Fibroblast of gingiva (primary cell): ENCODE results near the gene GLTP.
"Not testable (repeated sequence)": the region's sequence is repeated elsewhere in the genome, so short reads cannot be mapped to it uniquely, and the experiment has no call there.

Experiments used
- DNase-seq: peaks from one replicate; pipeline ENCODE4 v3.0.0-alpha.2; 2011; ENCODE audit warnings: low read depth

Gene GLTP

GRCh38 chr12:109877504-109878246 lies 2.7 kb downstream of the GLTP start:
- DNase-seq = no peak

DNA sequence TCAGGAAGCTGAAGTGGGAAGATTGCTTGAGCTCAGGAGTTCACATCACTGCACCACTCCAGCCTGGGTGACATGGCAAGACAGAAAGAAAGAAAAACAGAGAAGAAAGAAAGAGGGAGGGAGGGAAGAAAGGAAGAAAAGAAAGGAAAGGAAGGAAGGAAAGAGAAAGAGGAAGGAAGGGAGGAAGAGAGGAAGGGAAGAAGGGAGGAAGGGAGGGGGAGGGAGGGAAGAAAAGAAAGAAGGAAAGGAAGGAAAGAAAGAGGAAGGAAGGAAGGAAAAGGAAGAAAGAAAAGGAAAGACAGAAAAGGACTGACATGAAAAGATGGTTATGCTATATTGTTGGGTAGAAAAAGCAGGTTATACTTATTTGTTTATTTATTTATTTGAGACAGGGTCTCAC lies 3.9 kb downstream of the GLTP start:
- no peak for DNase-seq

DNA sequence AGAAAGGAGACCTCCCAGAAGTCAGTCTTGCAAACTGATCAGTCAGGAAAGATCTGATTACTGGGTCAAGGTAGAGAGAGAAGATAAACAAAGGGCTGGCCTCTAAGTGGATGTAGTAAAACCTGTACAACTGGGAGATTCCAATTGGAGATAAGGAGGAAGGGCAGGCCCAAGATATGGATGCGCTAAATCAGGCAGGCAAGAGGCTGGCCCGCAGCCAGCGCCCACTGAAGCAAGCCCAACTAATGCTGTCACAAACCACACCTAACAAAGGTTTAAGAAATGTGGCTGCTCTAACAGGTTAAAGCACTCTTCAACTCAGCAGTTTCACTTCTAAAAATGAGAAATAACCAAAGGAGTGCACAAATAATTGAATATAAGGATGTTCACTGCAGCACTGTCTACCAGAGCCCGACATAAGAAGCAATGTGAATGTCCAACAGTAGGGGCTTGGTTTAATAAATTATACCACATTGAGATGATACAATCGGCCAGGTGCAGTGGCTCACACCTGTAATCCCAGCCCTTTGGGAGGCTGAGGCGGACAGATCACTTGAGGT lies 4.7 kb downstream of the GLTP start:
- no peak for DNase-seq

DNA sequence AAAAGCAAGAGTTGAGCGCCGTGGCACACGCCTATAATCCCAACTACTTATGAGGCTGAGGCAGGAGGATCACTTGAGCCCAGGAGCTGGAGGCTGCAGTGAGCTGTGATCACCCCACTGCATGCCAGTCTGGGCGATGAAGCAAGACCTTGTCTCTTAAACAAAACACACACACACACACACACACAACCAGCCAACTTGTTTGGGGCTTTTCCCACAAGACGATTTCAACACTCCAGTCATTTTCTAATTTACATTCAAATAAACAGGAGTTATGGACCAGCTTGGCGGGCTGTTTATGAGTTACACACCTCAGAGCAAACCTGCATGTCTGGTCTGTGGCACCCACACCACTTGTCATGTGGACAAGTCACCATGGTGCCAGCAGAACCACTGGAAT lies 6.7 kb downstream of the GLTP start:
- peak; percentile 88 for DNase-seq

DNA sequence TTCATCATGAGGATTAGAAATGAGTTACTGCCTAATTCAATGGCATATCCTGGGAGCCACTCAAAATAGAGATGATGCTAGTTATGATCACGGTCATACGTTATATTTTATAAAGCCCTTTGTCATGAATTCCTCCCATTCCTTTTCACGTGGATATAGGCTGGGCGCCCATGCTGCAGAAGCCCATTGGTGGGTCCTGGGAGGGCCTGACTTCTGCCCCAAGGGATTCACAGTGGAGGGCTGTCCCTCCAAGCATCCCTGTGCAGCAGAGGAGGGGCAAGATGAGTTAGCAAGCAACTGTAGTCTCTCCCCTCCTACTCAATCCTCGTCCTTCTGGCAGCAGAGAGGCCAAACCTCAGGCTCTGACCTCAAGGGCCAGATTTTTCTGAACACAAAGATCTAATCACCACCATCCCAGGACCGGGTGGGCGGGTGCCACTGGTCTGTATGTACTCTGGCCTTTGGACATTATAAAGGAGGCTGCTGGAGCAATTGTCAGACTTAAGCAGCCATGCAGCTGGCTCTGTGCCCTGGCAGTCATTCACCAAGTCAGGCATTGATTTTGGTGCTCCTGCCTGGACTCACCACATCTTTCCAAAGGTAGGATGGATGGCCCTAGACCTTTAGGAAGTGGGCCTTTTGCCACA lies 8.6 kb downstream of the GLTP start:
- DNase-seq = no peak

GRCh38 chr12:109870648-109871047 lies 9.7 kb downstream of the GLTP start:
- DNase-seq = peak; percentile 10

- DNase-seq = peak; percentile 28
These were observed 11.9 kb downstream of the GLTP start for GRCh38 chr12:109868182-109869051.

DNA sequence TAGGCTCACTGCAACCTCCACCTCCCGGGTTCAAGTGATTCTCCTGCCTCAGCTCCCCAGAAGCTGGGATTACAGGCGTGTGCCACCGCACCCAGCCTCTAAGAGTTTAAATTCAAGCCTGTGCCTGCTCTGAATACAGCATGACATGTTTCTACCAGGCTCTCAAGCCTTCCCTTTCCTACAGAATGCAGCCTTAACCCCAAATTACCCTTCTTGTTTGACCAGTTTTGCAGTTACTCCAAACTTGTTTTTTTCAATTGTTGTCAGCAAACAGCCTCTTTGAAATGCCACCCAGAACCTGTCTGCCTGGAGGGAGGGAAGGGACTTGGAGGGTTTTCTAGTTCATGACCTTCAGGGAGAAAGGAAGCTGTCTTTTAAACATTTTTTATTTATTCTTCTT lies 15.4 kb downstream of the GLTP start:
- no peak for DNase-seq

GRCh38 chr12:109863847-109864712 lies 16.3 kb downstream of the GLTP start:
- DNase-seq = peak; percentile 45

GRCh38 chr12:109862491-109862890 lies 17.9 kb downstream of the GLTP start:
- not testable (repeated sequence) for DNase-seq

GRCh38 chr12:109861689-109862314 lies 18.5 kb downstream of the GLTP start:
- DNase-seq = no peak

- DNase-seq = no peak
These were observed 19.4 kb downstream of the GLTP start for GRCh38 chr12:109860977-109861376.

GRCh38 chr12:109858764-109859163 lies 21.6 kb downstream of the GLTP start:
- DNase-seq = no peak

GRCh38 chr12:109857715-109858114 lies 22.6 kb downstream of the GLTP start:
- DNase-seq = no peak

DNA sequence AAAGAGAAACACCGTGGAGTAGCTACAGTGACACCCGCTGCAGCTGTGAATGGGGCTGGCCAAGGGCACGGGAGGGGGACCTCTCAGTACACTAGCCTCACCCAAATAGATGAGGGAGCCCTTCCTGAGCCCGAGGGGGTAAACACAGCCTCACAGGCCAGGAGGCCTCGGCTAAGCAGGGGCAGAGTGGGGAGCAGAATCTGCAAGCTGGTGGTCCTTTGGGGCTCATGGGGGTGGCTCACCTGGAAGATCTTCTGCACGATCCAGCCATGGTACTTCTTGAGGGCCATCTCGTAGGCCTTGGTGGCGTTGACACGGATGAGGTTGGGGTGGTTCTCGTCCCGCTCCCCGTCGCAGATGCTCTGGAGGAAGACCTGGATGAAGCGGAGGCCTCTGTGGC lies 25.0 kb downstream of the GLTP start:
- DNase-seq = no peak

DNA sequence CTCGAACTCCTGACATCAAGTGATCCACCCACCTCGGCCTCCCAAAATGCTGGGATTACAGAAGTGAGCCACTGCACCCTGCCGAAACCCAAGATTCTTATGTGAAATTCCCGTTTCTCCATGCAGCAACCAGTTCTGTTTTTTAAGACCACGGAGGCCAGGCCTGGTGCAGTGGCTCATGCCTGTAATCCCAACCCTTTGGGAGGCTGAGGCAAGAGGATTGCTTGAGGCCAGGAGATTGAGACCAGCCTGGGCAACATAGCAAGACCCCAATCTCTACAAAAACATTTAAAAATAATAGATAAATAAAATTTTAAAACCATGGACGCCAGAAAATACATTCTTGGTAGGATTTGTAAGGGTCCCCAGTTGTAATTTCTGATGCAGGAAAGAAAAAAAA lies 29.8 kb downstream of the GLTP start:
- DNase-seq = not testable (repeated sequence)

GRCh38 chr12:109847142-109847735 lies 33.1 kb downstream of the GLTP start:
- no peak for DNase-seq

- no peak for DNase-seq
These were observed 34.5 kb downstream of the GLTP start for GRCh38 chr12:109845824-109846205.

DNA sequence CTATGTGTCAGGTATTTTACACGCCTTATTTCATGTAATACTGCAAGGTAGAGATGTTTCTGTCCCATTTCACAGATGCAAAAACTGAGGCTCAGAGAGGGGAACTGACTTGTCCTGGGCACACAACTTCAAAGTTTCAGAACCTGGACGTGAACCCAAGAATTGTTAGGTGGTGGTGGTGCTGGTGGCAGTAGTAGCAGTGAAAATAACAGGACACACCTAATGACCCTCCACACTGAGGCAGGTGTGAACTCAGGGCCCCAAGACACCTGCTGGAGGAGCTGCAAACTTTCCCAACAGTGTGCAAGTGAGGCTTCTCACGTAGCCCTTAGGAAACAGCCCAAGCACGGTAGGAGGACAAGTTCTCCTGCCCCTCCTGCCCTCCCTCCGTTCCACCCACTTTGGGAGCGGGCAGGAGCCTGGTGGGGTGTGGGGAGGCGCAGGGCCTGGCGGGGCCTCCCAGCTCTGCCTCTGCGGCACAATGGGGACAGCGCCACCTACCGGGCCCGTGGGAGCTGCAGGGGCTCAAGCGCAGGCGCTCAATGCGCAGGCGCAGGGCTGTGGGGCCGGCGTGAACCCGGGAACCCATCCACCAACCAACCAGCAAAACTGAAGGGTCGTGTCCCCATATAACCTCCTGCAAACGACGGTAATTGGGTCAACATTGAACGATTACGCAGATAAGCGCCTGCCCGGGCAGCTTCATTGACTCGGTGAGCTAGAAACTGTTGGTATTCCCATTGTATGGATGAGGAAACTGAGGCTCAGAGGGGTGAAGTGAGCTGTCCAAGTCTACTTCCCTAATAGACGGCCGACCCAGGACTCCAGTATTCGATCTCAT lies 35.1 kb downstream of the GLTP start:
- DNase-seq = peak; percentile 59

GRCh38 chr12:109844091-109844490 lies 36.2 kb downstream of the GLTP start:
- DNase-seq = peak; percentile 14
